AG04450 (cell line): ENCODE measurements around the gene MAB21L3. TPM values are rescaled to one million over a fixed set of nuclear protein-coding genes. Genes with fewer than 3 reads are reported as not detected.

Experiments
- CTCF ChIA-PET: fragments of 300-600, 350-600 bp; formaldehyde crosslinking; extraction: SDS; loops from one replicate; lab custom pipeline; 2022; ENCODE audit warnings: antibody characterized with exemption, inconsistent platforms; lab: Charles Lee
- POLR2A ChIA-PET: fragments of 350-600 bp; formaldehyde crosslinking; extraction: SDS; loops from one replicate; lab custom pipeline; 2021; ENCODE audit warnings: antibody characterized with exemption, inconsistent platforms; lab: Yijun Ruan, JAX
- DNase-seq: peaks from one replicate; pipeline ENCODE4 v3.0.0-alpha.2; 2011; ENCODE audit warnings: low read depth, low spot score
- H3K27ac ChIP-seq: one replicate; pipeline ENCODE4 v1.5.1; 2012; ENCODE audit warnings: low read depth, low read length, control low read depth
- H3K27me3 ChIP-seq: one replicate; pipeline ENCODE4 v1.6.0; 2012; ENCODE audit warnings: low read length; ENCODE audit not compliant: control insufficient read depth, insufficient read depth
- H3K4me3 ChIP-seq: 2 replicates; pipeline ENCODE4 v1.5.1; 2011; ENCODE audit warnings: mild to moderate bottlenecking, low read depth, low read length, control low read depth
- H3K9me3 ChIP-seq: 2 replicates; pipeline ENCODE4 v1.5.1; 2012; ENCODE audit warnings: low read length; ENCODE audit not compliant: control insufficient read depth, insufficient read depth
- CTCF ChIP-seq: IDR thresholded peaks from 2 replicates; pipeline ENCODE4 v1.5.1; 2011; ENCODE audit warnings: low read depth, low read length, control low read depth, inconsistent platforms
- polyA plus RNA-seq: library from polyadenylated mRNA; depleted of rRNA; stranded (reverse); fragments of >200 nt; gene quantifications from 2 replicates; pipeline ENCODE4 v1.2.3, GENCODE V29; 2011

Gene MAB21L3
- polyA plus RNA-seq, 1 experiment, result not detected

DNA sequence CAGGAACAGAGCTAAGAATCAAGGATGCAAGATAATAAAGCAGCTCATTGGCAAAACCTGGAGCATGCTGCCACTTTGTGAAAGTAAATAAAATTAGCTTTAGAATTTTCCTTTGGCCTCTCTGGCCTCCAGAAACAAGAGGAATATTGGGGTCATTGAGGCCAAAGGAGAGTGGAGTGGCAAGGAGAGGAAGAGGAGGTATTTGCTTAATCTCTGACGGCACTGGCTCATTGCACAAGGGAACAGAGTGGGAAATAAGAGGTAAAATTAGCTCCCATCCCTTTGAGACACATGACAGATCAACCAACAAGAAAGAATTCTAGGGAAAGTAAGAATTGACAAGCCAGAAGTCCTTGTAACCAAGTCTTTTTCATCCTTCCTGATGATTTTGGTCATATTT, 48.4 kb downstream of the MAB21L3 start:
- Histone ChIP-seq H3K9me3 (no peaks in the 10 kb centered on the region), H3K27me3 (peaks cover 5% of the 10 kb centered on the region), H3K27ac (no peak overlapping the region), H3K4me3 (no peak overlapping the region)
- POLR2A ChIA-PET, result no interaction called here
- CTCF ChIA-PET, result interaction anchor here (1.2 to 1.6 kb wide), 3 partner anchors 9 to 326 kb away, joined by 3 to 13 read pairs (median 7); no protein-coding TSS in a partner anchor
- no peak for TF ChIP-seq CTCF
- no peak for DNase-seq

- ChIA-PET CTCF (interaction anchor here (1.2 kb wide), 1 partner anchor 11 kb away, joined by 3 read pairs; no protein-coding TSS in a partner anchor), POLR2A (no interaction called here)
Observed at GRCh38 chr1:116161390-116161789, 50.2 kb downstream of the MAB21L3 start.

GRCh38 chr1:116161877-116162390, 50.7 kb downstream of the MAB21L3 start:
- H3K27me3 ChIP-seq, result peaks cover 5% of the 10 kb centered on the region
- no peak overlapping the region for H3K27ac ChIP-seq
- ChIA-PET POLR2A (no interaction called here), CTCF (no interaction called here)
- no peak for DNase-seq
- no peak for TF ChIP-seq CTCF
- no peaks in the 10 kb centered on the region for H3K9me3 ChIP-seq
- no peak overlapping the region for H3K4me3 ChIP-seq

More at GRCh38 chr1:116161390-116161789, 50.2 kb downstream of the MAB21L3 start:
- Histone ChIP-seq H3K9me3 (no peaks in the 10 kb centered on the region), H3K4me3 (no peak overlapping the region), H3K27me3 (peaks cover 5% of the 10 kb centered on the region), H3K27ac (no peak overlapping the region)
- DNase-seq, result no peak
- no peak for TF ChIP-seq CTCF

DNA sequence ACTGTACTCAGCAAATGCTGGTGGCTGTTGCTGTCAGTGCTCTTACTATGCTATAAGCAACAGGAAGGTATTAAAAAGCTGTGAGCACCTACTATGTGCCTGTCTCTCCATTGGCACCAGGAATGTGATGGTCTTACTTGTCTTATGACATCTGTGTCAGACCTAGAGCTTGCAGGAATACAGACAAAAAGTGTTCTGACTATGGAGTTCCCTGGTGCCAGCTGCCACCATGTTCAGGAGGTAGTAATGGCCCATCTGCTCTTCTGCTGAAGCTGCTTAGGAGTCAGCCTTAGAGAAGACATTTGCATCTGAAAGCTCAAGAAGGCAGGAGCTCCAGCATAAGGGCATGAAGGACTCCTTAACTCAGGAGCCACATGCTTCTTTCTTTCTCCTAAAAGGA, 52.3 kb downstream of the MAB21L3 start:
- Histone ChIP-seq H3K4me3 (no peak overlapping the region), H3K9me3 (no peaks in the 10 kb centered on the region), H3K27ac (no peak overlapping the region), H3K27me3 (peaks cover 10% of the 10 kb centered on the region)
- ChIA-PET POLR2A (no interaction called here), CTCF (interaction anchor here (1.3 kb wide), 1 partner anchor 322 kb away, joined by 3 read pairs; no protein-coding TSS in a partner anchor)
- TF ChIP-seq CTCF, result no peak
- DNase-seq, result no peak

- Histone ChIP-seq H3K27ac (no peak overlapping the region), H3K9me3 (no peaks in the 10 kb centered on the region), H3K4me3 (no peak overlapping the region), H3K27me3 (peaks cover 11% of the 10 kb centered on the region)
- DNase-seq, result no peak
- TF ChIP-seq CTCF, result no peak
- ChIA-PET POLR2A (no interaction called here), CTCF (interaction anchor here (1.3 to 1.5 kb wide), 2 partner anchors 23 to 321 kb away, joined by 3 to 4 read pairs; no protein-coding TSS in a partner anchor)
Observed at GRCh38 chr1:116164150-116164549, 53.0 kb downstream of the MAB21L3 start.
